ENCODE results near the gene ZNF629.

DNA sequence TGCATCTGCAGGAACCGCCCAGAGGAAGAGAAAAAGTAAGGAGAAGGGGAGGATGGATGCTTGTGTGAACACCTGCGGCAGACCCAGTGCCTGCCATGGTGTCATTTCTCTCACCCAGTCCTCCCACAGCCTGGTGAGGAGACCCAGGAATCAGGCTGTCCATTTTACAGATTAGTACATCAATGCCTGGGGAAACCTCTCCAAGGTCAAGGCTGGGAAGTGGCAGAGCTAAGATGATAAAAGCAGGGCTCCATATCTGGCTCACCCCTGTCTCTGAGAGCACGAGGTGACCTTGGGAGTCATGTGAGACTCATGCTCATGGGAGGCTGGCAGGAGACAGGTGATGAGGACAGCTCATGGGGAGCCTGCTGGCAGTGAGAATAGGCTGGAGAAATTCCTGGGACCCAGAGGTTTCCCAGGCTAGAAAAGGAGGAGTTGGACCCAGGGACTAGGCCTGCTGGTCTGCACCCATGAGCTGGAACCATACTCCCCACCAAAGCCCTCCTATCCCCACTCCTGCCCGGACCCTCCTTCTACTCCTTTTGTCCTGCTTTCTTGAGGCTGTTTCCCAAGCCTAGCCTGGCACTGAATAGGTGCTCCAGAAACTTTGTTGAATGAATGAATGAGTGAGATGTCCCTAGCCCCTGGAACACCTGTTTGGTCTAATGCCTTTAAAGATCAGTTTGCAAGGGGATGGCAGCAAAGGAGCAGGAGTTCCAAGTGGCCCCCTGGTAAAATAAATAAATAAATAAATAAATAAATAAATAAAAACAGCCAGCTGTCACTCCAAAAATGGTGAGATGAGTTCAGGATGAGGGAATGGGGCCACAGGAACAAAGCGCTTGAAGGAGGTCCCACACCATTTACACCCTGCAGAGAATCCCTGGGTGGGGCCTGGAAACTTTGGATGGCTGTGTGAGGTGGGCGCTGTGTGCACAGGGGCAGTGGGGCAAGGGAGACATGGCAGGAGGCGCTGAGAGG lies 1.6 kb downstream of the ZNF629 start:
- TF ChIP-seq CTCF (IDR thresholded peaks at IDR 0.05) (no peak), JUNB (IDR thresholded peaks at IDR 0.05) (no peak), SMC3 (IDR thresholded peaks at IDR 0.05) (no peak), RARB (CRISPR knock-in tag; IDR thresholded peaks at IDR 0.05) (no peak), POLR2A (IDR thresholded peaks at IDR 0.05; ENCODE audit: low read length) (no peak), GATA3 (IDR thresholded peaks at IDR 0.05; ENCODE audit: borderline replicate concordance) (no peak)
- TF ChIP-seq, protein P1, sequence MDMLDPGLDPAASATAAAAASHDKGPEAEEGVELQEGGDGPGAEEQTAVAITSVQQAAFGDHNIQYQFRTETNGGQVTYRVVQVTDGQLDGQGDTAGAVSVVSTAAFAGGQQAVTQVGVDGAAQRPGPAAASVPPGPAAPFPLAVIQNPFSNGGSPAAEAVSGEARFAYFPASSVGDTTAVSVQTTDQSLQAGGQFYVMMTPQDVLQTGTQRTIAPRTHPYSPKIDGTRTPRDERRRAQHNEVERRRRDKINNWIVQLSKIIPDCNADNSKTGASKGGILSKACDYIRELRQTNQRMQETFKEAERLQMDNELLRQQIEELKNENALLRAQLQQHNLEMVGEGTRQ (IDR thresholded peaks at IDR 0.05): no peak
